A549 (cell line): ENCODE results near the gene HINFP. TPM values are rescaled to one million over a fixed set of nuclear protein-coding genes. Genes with fewer than 3 reads are reported as not detected.

Source experiments
- ATAC-seq, 2 experiments: fragments of 200-7000 bp in 1 of 2; fragments of >200 bp in 1 of 2; cut with Nextera tagmentation in 1 of 2; cut with Tn5 transposase in 1 of 2; 3 replicates each; pipeline versions ENCODE4 v1.8.0 to v1.9.1; 2018 to 2020; ENCODE audit warnings: mild to moderate bottlenecking in 1 of 2, moderate library complexity in 1 of 2
- CTCF ChIA-PET: fragments of 300-600 bp; sonication (Branson Sonifier 250); formaldehyde crosslinking; extraction: SDS; loops from one replicate; lab custom pipeline; 2021; ENCODE audit warnings: antibody characterized with exemption, inconsistent platforms; lab: Yijun Ruan, JAX
- POLR2A ChIA-PET: fragments of 350-600 bp; formaldehyde crosslinking; extraction: SDS; loops from one replicate; lab custom pipeline; 2021; ENCODE audit warnings: antibody characterized with exemption, inconsistent platforms; lab: Yijun Ruan, JAX
- DNase-seq, 2 experiments: peaks; one replicate each; pipeline versions ENCODE4 v3.0.0 to v3.0.0-alpha.2; 2011 to 2016; ENCODE audit warnings: low read depth in 1 of 2, low spot score in 1 of 2
- FAIRE-seq: peaks from 2 replicates; lab custom pipeline; 2011; peaks lifted over from hg19 to GRCh38; lab: Jason Lieb, UNC
- H3K27ac ChIP-seq, 2 experiments: fragments of >200 bp; sonication (Bioruptor Twin); formaldehyde crosslinking; 3 replicates each; pipeline ENCODE4 v1.5.1; 2016 to 2017
- H3K4me1 ChIP-seq: fragments of >200 bp; sonication (Bioruptor Twin); formaldehyde crosslinking; 3 replicates; pipeline ENCODE4 v1.6.1; 2016
- H3K4me2 ChIP-seq: fragments of >200 bp; sonication (Bioruptor Twin); formaldehyde crosslinking; 3 replicates; pipeline ENCODE4 v1.6.1; 2016
- H3K4me3 ChIP-seq: fragments of >200 bp; sonication (Bioruptor Twin); formaldehyde crosslinking; 3 replicates; pipeline ENCODE4 v1.5.1; 2016
- H3K9me3 ChIP-seq: fragments of >200 bp; sonication (Bioruptor Twin); formaldehyde crosslinking; 3 replicates; pipeline ENCODE4 v1.6.1; 2016
- CHD2 ChIP-seq: fragments of 150-350 bp; IDR thresholded peaks from 2 replicates; pipeline ENCODE4 v1.6.1; 2014; ENCODE audit warnings: low read length; ENCODE audit not compliant: partially characterized antibody
- CHD4 ChIP-seq: fragments of 200-600 bp; sonication (generic); IDR thresholded peaks from 2 replicates; pipeline ENCODE4 v1.6.1; 2016; ENCODE audit warnings: antibody characterized with exemption, mild to moderate bottlenecking, borderline replicate concordance
- CTCF ChIP-seq: fragments of >200 bp; sonication (Bioruptor Twin); formaldehyde crosslinking; IDR thresholded peaks from 3 replicates; pipeline ENCODE4 v1.5.1; 2016
- E2F6 ChIP-seq: IDR thresholded peaks from 2 replicates; pipeline ENCODE4 v1.6.1; 2012; ENCODE audit warnings: low read depth, borderline replicate concordance
- EP300 ChIP-seq, 2 experiments: fragments of >200 bp; sonication (Bioruptor Twin); formaldehyde crosslinking; IDR thresholded peaks; 2 replicates in 1 of 2; 3 replicates in 1 of 2; pipeline ENCODE4 v1.6.1; 2016 to 2017
- FOSL2 ChIP-seq, 2 experiments: fragments of 450-650 bp in 1 of 2; fragments of >200 bp in 1 of 2; sonication (Bioruptor Twin) in 1 of 2; formaldehyde crosslinking; IDR thresholded peaks; 2 replicates each; pipeline versions ENCODE4 v1.5.0 to v1.6.1; 2016 to 2020; ENCODE audit warnings: mild to moderate bottlenecking in 1 of 2, moderate library complexity in 1 of 2
- FOXS1 ChIP-seq: fragments of 250-450 bp; sonication (Bioruptor Pico); IDR thresholded peaks from 2 replicates; pipeline ENCODE4 v1.5.0; 2020; ENCODE audit warnings: mild to moderate bottlenecking, moderate library complexity
- HDAC2 ChIP-seq: fragments of 200-600 bp; sonication (generic); IDR thresholded peaks from 2 replicates; pipeline ENCODE4 v1.6.1; 2016
- JUN ChIP-seq, 2 experiments: fragments of >200 bp; sonication (Bioruptor Twin); formaldehyde crosslinking; IDR thresholded peaks; 2 replicates in 1 of 2; 3 replicates in 1 of 2; pipeline ENCODE4 v1.6.1; 2016 to 2017
- KDM1A ChIP-seq: fragments of 200-600 bp; sonication (generic); IDR thresholded peaks from 2 replicates; pipeline ENCODE4 v1.6.1; 2016; ENCODE audit warnings: low read depth, mild to moderate bottlenecking
- MAFK ChIP-seq: fragments of 450-650 bp; IDR thresholded peaks from 2 replicates; pipeline ENCODE4 v1.6.1; 2014; ENCODE audit not compliant: partially characterized antibody
- MAZ ChIP-seq: fragments of 150-350 bp; IDR thresholded peaks from 2 replicates; pipeline ENCODE4 v1.6.1; 2014; ENCODE audit warnings: antibody characterized with exemption, low read depth, low read length, borderline replicate concordance
- POLR2A ChIP-seq: IDR thresholded peaks from 2 replicates; pipeline ENCODE4 v1.6.1; 2012; ENCODE audit warnings: mild to moderate bottlenecking, low read length
- RCOR1 ChIP-seq: fragments of 150-350 bp; IDR thresholded peaks from 2 replicates; pipeline ENCODE4 v1.6.1; 2014; ENCODE audit warnings: antibody characterized with exemption, low read length, low read depth
- REST ChIP-seq: fragments of 200-600 bp; sonication (generic); IDR thresholded peaks from 2 replicates; pipeline ENCODE4 v1.6.1; 2016; ENCODE audit warnings: antibody characterized with exemption, mild to moderate bottlenecking, moderate library complexity
- RNF2 ChIP-seq: fragments of 200-600 bp; sonication (generic); IDR thresholded peaks from 2 replicates; pipeline ENCODE4 v1.6.1; 2016; ENCODE audit warnings: low read depth, mild to moderate bottlenecking, antibody characterized with exemption, moderate library complexity, borderline replicate concordance
- SREBF2 ChIP-seq: fragments of 450-650 bp; IDR thresholded peaks from 2 replicates; pipeline ENCODE4 v1.6.1; 2014; ENCODE audit warnings: mild to moderate bottlenecking, moderate library complexity
- TFCP2L1 ChIP-seq: fragments of 250-450 bp; sonication (Bioruptor Pico); IDR thresholded peaks from 2 replicates; pipeline ENCODE4 v1.5.0; 2021; ENCODE audit warnings: mild to moderate bottlenecking
- USF2 ChIP-seq: fragments of 450-650 bp; IDR thresholded peaks from 2 replicates; pipeline ENCODE4 v1.6.1; 2014; ENCODE audit warnings: antibody characterized with exemption
- ZC3H11A ChIP-seq: fragments of 450-650 bp; IDR thresholded peaks from 2 replicates; pipeline ENCODE4 v1.6.1; 2014; ENCODE audit warnings: antibody characterized with exemption, mild to moderate bottlenecking
- ZSCAN20 ChIP-seq: fragments of 250-450 bp; sonication (Bioruptor Pico); IDR thresholded peaks from 2 replicates; pipeline ENCODE4 v1.8.0; 2022; ENCODE audit warnings: mild to moderate bottlenecking, moderate library complexity
- WGBS: methylation state at CpG from one replicate; pipeline ENCODE4 v1.1.6; 2017; ENCODE audit errors: missing lambda C conversion rate; 5-methylcytosine and 5-hydroxymethylcytosine counted together
- polyA plus RNA-seq, 4 experiments: library from polyadenylated mRNA; depleted of rRNA in 3 of 4; stranded (reverse); fragments of >200 nt; fragmentation: RNase III in 1 of 4; extraction: RNeasy Plus Mini Kit Qiagen cat#74134 plus additional on column Dnase treatment in 1 of 4; gene quantifications; 2 replicates in 3 of 4; 3 replicates in 1 of 4; pipeline ENCODE4 v1.2.3, GENCODE V29; 2011 to 2017

Gene HINFP
- polyA plus RNA-seq, 2 of the 4 experiments (the other 2 are of a cell fraction) = 10.0 to 13.0 TPM

- ChIA-PET POLR2A (no interaction called here), CTCF (interaction anchor here (0.5 kb wide), 1 partner anchor 184 kb away, joined by 3 read pairs; no protein-coding TSS in a partner anchor)
- WGBS = 100% methylated on average over 1 of the region's 2 CpGs
- Histone ChIP-seq H3K9me3 (no peaks in the 10 kb centered on the region), H3K4me1 (peaks cover 6% of the 10 kb centered on the region), H3K4me2 (no peak overlapping the region), H3K4me3 (no peak overlapping the region), H3K27ac (no peak overlapping the region)
- FAIRE-seq (no peak), ATAC-seq (no peak), DNase-seq (no peak)
- TF ChIP-seq CTCF = no peak
- no peak for TF ChIP-seq TFCP2L1 (CRISPR knock-in tag)
- no peak for TF ChIP-seq RNF2
- TF ChIP-seq CHD4 = no peak
- no peak for TF ChIP-seq REST
- TF ChIP-seq KDM1A = no peak
- no peak for TF ChIP-seq POLR2A
These were observed 51.1 kb downstream of the HINFP start for GRCh38 chr11:119172513-119172912.

GRCh38 chr11:119173453-119173852 is 52.1 kb downstream of the HINFP start:
- DNase-seq = no peak
- Histone ChIP-seq H3K9me3 (no peaks in the 10 kb centered on the region), H3K27ac (no peak overlapping the region), H3K4me1 (no peaks in the 10 kb centered on the region; the same call in 2 of the 3 replicates), H3K4me3 (no peak overlapping the region), H3K4me2 (no peak overlapping the region)
- no peak for FAIRE-seq
- ChIA-PET POLR2A (no interaction called here), CTCF (interaction anchor here (1.1 to 2.1 kb wide), 2 partner anchors 23 to 149 kb away, joined by 3 to 7 read pairs; no protein-coding TSS in a partner anchor)
- WGBS = 100% methylated on average over 6 of the region's 21 CpGs
- no peak for TF ChIP-seq USF2
- no peak for TF ChIP-seq ZSCAN20
- no peak for TF ChIP-seq FOSL2 (IDR thresholded peaks at IDR 0.05)
- TF ChIP-seq FOSL2 (CRISPR knock-in tag; IDR thresholded peaks at IDR 0.05) = no peak
- no peak for TF ChIP-seq CHD2
- TF ChIP-seq E2F6 = no peak
- no peak for TF ChIP-seq SREBF2
- no peak for TF ChIP-seq ZC3H11A
- TF ChIP-seq MAZ = no peak
- no peak for TF ChIP-seq HDAC2
- TF ChIP-seq EP300 (IDR thresholded peaks at IDR 0.05) = no peak
- no peak for TF ChIP-seq MAFK
- no peak for TF ChIP-seq JUN (IDR thresholded peaks at IDR 0.05)
- TF ChIP-seq POLR2A = no peak
- TF ChIP-seq RCOR1 = no peak
- no peak for TF ChIP-seq RNF2
- no peak for TF ChIP-seq FOXS1
- no peak for ATAC-seq
